HG03066 (cell line): ENCODE measurements around the gene MYL11.

ENCODE experiments used
- ATAC-seq: cut with Tn5 transposase; IDR thresholded peaks from one replicate; pipeline ENCODE4 v1.9.1; 2021; ENCODE audit warnings: low read depth; ENCODE audit not compliant: unreplicated experiment

The MYL11 gene

DNA sequence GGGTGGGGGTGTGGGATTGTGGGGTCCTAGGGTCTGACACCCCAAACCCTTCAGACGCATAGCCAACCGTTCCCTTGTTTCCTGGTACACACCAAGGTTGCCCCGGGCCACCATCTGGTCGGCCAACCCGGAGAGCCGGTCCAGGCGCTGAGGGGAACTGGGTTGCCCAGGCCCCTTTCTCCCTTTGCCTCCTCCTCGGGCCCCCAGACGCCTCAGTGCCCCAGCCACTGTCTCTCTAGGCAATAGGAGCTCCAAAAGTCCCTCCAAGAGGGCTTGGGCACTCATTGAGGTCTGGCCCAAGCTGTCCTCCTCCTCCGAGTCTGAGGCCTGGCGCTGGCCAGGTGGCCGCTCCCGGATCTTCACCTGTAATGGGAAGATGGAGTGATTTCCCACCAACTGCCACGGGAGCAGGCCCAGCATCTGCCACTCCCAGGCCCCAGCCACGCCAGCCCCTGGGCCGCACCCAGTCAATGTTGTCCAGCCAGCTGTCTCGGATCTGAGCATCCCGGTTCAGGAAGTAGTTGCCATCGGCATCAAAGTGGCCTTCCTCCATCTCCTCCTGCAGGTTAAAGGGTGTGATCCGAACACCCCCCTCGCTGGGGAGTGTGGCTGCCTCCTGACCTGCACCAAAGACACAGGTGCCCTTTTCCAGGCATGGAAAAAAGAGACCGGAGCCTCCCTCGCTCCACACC is 21.0 kb upstream of the MYL11 start:
- ATAC-seq, result no peak

DNA sequence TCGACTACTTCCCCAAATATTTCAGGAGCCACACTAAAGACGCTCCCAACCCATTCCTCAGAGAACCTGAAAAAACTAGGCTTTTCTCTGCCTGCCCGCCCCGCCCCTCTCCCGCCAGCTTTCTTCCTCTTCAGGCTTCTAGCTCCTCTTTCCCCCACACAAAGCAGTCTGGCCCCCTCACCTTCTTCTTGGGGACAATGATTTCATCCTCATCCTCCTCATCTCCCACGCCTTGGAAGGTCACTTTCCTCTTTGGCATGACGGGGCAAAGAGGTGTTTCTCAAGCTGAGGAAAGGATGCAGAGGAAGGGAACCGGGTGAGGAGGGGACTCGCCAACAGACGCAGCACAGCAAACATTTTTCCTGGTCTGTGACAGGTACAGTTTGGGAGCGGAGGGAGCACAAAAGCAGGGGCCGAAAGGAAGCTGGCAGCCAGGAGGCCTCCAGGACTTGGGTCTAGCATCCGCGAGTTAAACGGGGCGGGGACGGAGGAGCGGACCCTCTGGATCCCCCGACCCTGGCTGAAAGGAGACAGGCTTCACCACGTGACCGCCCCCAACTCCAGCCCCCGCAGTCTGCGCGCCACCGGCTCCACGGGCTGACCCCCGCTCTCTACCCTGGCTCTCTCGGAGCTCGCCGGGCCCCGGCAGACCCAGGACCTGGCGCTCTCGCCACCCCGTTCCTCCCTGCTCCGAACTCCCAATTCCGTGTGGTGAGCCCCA is 20.0 kb upstream of the MYL11 start:
- peak; percentile 8 for ATAC-seq

DNA sequence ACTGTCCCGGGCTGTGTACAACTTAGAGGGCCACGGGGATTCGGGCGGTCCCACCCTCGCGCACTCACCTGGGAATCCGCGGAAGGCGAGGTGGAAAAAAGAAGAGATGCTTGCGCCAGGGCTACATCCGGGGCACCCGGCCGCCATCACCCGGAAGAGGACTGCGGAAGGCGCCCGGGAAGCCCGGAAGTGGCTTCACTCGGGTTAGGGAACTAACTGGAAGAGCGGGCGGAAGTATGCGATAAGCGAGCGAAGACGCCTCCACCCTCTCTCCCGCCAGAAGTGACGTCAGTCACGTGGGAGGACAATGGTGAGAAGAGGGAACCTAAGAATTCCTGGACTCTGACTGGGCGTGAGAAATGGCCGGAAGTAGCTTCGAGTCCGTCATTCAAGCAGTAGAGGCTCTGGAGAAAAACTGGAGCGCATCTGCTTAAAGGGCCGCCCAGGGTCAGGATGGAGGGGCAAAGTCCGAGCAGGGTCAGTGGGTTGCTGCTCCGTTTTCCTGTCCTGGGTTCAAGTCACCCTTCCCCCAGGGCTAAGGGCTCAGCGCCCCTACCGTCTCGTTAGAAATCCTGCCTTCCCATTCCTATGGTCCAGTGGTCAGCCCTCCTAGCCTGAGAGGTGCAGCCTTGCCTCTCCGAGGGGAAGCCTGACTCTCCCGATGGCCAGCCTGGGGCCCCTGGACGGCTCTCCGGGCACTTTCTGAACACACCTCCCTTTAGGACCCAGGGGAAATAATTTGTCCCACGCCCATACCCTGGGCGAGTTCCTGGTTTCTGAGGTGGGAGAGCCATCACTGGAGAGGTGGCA is 19.3 kb upstream of the MYL11 start, which contains the start of gene CD2BP2:
TSS of gene CD2BP2 (minus strand) at position 165 of the 810 bp plus-strand sequence. CDS start 627 bp downstream, outside the sequence.
- peak; percentile 61 for ATAC-seq

DNA sequence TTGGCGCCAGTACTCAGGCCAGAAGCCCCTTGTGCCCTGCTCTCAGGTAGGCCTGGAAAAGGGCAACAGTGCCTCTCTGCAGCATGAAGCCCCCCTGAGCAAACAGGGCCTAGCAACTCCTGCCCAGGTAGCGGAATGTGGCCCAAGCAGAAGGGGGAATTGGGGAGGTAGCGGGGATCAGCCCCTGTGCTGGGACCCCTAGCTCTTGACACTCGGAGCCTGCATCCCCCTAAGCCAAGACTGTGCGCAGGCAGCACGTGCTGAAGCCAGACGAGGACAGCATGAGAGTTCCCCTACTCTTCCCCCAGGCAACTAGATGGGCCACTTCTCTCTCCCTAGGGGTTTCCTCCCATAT is 18.7 kb upstream of the MYL11 start:
- ATAC-seq, result no peak

DNA sequence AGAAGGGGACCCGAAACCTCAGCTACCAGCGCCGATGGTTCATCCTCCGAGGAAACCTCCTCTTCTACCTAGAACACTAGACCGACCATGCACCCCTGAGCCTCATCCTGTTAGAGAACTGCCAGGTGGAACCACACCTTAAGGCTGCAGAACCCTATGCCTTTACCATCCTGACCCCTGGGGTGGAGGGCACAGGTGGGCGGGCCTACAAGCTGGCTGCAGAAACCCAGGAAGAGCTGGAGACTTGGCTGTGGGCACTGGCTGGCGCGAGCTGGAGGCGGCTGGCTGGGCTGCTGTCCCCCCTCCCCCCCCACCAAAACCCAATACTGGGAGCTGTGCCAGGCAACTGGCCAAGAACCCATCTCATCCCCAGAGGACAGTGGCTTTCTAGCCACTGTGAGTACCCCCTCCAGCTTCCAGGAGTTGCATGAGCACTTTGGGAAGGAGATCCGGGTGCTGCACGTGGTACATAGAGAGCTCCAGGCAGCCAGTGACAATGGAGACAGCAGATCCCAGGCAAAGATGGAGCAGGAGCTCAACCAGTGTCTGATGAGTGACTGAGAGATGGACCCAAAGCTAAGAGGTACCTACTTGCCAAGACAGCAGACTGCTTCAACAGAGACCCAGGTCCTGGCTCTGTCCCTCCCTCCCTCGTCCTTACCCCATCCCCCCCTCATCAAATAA is 18.1 kb upstream of the MYL11 start:
- ATAC-seq, result no peak

DNA sequence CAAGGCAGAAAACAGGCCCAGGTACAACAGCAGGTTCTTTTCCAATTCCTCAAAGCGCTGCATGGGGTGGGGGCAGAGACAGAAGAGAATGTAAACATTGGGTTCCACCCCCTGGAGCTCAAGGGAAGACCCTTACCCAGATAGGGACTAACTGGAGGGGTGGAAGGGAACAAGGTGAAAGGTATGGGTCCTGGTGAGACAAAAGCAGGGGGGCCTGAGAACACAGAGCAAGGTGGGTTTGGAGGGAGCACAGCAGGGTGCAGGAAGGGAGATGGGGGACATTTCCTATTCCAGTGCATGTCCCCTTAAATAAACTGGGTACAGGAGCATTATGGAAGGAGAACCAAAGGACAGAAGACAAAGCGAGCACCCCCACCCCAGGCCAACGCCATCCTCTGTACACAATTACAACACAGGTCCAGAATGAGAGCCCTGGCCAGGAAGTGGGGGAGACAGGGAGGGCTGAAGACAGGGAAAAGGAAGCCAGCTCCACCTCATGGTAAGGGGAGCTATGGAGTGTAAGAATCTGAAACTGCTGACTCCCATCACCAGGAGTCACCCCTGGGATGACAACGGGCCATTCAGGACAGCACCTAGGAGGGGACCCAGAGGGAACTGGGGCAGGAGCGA is 17.4 kb upstream of the MYL11 start:
- no peak for ATAC-seq

DNA sequence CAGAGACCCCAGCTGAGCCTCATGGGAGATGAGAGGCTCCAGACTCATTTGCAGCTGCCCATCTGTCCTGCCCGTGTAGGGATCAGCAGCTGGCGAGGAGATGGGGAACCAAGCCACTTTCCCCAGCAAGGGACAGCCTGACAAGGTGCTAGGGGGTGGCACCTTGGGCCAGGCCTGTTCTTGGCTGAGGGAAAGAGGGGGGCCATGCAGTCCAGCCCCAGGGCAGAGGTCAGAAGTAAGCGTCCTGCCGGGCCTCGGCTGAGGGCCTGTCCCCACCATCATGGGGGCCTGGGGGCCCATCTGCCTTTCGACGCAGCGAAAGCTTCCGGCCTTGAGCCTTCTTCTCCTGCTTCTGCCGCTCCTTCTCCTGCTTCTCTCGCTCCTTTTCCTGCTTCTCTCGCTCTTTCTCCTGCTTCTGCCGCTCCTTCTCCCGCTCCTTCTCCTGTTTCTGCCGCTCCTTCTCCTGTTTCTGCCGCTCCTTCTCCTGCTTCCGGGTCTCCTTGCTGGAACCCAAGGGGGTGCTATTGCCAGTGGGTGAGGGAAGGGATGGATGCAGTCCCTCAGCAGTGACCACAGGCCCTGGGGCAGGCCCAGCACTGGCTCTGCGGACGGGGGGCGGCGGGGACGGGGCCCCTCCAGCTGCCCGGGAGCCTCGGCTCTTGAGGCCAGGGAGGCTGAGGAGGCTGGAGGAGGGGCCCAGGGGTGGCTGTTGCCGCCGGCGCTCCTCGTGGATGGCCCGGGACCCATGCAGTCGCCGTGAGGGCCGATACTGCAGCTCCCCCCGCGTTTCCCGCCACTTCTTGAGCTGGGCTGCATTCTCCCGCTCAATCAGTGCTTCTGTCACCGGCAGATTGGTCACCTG is 16.7 kb upstream of the MYL11 start:
- no peak for ATAC-seq

DNA sequence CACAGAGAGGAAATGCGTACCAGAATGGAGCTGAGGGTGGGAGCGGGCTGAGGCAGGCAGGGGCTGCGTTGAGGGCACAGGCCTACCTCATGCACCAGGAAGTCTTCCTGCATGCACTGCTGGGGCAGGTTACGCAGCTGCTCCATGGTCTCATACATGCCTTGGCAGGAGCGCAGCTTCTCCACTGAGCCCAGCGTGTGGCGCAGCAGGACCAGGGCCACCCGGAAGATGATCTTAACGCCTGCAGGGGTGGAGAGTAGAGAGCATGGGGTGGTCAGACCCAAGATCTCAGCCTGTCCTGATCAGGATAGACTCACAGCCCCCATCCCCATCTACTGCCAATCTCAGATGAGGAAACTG is 16.0 kb upstream of the MYL11 start:
- no peak for ATAC-seq

DNA sequence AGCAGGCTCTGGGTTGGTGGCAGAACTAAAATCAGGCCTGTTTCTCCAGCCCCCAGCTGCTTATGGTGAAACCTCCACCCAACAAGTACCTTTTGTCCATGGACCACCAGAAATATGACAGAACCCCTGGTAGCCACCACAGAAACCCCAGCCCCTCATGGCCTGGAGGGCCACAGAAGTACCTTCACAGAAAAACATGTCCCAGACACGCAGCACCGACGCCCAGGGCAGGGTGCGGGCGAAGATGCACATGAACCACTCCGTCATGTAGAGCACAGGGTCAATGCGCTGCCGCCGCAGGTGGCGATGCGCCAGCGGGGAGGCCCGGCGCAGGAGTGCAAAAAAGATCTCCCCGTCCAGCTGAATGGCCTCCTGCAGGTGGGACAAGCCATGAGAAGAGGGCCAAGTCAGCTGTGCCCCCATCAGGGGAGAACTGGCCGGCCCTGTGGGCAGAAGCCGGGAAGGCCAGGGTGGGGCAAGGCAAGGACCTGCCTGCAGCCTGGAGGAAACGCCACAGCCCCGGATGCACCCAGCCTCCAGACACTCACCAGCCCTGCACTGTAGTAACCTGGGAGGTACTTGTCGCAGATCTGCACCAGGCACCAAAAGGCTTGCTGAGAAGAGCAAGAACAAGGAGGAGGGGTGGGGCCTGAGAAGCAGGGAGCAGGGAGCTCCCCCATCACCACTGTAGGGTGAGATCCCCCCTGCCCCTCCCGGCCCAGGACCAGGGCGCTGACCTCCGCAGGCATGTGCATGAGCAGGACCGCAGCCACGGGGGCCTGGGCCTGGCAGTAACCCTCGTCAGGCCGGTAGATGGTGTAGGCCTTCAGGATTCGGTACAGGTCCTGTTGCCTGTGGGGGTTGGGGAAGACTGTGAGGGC is 15.4 kb upstream of the MYL11 start:
- ATAC-seq, result no peak

DNA sequence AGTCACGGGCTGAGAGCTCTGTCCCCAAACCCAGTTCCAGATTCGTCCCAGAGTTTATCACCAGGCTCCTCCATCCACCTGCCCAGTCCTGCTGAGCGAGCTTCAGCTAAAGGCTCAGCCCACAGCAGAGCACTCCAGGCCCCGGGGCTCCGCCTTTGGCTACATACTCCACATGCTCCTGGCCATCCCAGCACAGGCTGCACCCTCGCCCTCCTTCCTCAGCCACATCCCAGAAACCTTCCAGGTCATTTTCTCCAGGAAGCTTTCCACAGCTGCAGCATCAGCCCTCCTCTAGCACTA is 14.8 kb upstream of the MYL11 start:
- ATAC-seq, result no peak

DNA sequence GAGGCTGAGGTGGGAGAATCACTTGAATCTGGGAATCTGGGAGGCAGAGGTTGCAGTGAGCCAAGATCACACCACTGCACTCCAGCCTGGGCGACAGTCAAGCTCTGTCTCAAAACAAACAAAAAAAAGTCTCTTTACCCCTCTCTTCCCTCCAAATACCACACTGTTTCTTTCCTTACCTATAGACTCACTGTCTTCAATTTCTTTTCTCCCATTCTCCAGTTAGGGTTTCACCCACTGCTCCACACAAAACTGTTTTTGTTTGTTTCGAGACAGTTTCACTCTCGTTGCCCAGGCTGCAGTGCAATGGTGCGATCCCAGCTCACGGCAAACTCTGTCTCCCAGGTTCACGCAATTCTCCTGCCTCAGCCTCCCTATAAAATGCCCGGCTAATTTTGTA is 13.4 kb upstream of the MYL11 start:
- no peak for ATAC-seq

DNA sequence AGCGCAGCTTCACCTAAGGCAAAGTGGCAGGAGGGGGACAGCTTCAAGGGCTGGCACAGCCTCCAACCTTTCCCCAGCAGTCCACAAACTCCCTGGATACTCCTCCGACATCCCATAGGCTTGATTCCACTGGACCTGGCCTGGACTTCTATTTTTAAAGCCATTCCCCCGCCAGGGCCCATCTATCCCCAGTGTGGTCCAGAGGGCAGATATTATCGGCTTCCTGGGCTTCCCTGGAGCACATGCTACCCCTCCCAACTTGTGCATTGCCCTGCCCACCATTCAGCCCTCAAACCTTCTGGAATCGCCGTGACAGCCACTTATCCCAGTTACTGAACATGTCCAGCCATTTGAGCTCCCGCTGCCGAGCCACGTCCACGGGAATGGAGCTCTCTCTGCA is 9.4 kb upstream of the MYL11 start:
- ATAC-seq, result no peak

DNA sequence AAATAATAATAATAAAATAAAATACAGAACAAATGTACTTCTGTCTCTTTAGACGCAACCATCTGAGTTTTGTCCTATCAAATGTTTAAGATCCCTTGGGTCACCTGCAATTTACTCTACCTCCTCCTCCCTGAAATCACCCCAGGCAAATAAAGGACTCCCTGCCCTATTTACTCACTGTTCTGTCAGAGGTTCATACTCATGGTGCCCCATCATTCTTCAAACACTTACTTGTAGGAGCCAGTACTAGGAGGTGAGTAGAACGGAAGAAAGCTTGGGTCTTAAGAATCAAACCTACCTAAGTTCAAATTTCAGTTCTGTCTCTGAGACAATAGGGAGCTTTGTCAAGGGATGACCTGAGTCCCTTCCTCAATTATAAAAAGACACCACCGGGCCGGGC is 8.1 kb upstream of the MYL11 start:
- no peak for ATAC-seq

DNA sequence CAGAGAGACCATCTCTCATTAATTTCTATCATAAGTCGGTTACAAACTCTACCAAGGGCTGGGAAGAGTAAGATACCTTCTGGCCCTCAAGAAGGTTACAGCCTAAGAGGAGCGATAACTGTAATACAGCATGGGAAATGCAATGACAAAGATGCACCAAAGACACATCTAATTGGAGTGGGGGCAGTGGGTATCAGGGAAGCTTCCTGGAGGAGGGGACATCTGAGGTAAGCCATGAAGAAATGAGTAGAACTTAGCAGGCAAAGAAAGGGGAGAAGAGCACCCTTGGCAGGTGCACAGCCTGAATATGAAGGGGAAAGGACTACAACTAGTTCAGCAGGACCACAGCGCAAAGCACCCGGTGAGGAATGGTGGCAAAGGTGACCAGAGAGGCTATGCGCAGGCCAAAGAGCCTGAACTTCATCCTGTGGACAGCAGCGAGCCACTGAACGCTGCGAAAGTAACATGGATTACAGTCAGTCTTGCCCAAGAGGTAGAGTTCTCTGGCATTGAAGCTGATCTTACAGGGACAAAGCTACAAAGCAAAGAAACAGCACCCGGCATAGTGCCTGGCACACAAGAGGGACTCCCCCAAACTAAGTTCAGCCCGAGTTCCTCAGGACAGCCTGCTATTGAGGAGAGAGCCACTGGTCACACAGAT is 7.1 kb upstream of the MYL11 start:
- ATAC-seq, result no peak

DNA sequence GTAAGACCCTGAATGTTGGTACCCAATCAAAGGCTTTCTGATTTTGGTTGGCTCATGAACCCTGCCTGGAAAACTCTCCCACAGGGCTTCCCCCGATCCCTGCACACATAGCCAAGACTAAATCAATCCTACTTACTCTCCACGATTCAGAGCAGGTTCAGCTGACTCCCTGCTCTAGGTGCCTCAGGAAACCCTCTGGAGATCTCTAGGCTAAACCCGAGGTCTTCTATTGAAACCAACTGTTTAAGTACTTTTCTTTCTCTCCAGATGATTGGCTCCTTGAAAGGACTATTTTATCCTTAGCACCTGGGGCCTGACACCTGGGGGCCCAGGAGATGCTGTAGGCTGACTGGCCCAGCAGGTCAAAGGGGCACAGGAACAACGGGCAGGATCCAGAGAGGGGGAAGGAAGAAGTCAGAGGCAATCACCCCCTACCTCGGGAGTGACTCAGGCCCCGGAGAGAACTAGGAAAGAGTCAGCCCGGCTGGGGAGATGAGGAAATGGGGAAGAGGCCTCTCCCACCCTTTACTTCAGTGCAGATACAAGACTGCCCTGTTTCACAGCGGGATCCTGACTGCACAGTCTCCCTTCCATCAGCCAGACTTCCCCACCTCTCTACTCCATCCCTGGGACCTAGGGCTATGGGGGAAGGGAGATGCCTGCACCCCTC is 6.3 kb upstream of the MYL11 start:
- no peak for ATAC-seq

DNA sequence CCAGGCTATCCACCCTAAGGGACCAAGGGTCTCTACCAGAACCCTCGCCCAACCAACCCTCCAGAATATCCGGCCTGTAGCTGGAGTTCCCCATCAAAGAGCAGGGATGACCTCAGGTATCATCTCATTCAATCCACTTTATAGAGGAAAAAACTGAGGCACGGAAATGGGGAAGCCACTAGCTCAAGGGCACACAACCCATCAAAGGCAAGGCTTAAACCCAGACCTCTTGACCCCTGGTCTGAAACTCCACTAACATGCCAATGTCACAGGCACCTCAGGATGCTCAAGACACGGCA is 5.9 kb upstream of the MYL11 start:
- no peak for ATAC-seq

DNA sequence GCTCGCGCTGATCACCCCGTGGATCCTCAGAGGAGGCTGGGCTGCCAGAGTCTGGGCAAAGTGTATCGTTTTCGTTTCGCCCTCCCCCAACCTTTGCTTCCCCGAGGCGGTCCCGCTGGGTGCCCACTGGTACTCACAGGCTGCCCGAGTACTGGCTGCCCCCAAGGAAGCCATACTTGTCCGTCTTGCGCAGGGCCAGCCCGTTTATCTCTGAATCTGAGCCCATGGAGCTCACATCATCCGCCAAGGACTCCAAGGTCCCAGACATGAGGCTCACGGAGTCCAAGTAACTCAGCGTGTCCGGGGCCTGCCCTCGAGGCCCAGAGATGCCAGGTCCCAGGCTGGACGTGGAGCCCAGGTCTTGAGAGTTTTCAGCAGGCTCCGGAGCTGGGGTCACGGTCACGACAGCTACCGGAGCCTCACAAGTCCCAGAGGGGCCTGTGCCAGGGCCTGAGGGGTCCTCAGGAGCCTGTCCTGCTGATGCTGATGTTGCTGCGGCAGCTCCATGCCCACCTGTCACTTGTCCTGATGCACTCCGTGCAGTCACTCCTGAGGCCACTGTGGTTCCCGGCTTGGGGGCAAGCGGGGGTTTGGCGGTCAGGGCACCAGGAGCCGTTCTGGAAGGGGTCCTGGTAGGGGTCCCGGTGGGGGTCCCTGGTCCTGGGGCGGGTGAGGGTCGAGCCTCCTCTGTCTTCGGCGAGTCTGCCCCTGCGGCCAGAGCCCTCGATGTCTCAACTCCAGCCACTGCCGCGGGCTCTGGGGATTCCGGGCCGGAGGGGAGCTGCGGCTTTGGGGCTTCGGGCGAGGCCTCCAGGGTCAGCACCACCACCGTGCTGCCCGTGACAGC is 5.3 kb upstream of the MYL11 start:
- no peak for ATAC-seq
